ENCODE data around the gene SGTA.

DNA sequence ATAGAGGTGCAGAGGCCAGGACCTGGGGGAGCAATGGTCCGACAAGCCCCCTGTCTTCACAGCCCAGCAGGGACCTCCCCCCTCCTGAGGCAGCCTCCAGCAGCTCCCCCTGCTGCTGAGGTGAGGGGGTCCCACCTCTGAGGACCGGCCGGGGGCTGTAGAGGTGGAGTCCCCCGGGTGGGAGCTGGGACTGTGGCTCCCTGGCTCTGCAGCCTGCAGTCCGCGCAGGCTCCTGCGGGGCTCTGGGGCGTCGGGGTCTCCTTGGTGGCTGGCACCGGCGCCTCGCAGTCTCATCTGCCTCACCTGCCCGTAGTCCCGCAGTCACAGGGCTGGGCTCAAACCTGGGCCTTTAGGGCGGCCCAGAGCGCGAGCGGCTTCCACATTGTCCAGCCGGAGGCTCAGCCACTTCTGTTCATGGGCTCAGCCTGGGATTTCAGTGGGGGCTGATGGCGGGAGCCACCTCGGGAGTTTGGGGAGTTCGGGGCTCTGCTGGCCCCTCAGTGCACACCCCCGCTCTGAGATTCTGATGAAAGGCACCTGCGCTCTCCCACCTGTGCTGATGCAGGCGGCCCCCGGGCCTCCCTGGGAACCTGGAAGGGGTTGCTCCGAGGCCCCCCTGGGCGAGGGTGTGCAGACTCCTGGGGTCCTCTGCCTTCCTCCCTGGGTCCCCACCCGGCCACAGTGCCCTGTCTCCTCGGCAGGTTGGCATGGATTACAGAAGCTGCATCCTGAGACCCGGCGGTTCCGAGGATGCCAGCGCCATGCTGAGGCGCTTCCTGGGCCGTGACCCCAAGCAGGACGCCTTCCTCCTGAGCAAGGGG lies 29.6 kb upstream of the SGTA start:
- TF ChIP-seq, protein P1, sequence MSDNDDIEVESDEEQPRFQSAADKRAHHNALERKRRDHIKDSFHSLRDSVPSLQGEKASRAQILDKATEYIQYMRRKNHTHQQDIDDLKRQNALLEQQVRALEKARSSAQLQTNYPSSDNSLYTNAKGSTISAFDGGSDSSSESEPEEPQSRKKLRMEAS (IDR thresholded peaks at IDR 0.05) = no peak
- TF ChIP-seq POLR2A (IDR thresholded peaks at IDR 0.05; ENCODE audit: control extremely low read depth in 1 of 2, low read depth in 2 of 2, low read length in 2 of 2) (no peak), KDM1A (IDR thresholded peaks at IDR 0.05; ENCODE audit: borderline replicate concordance, low read length) (no peak), POLR2AphosphoS5 (IDR thresholded peaks at IDR 0.05; ENCODE audit: low read depth, low read length) (no peak)

Measured in H1 (cell line).